Endothelial cell (in vitro differentiated cells): ENCODE measurements around the gene ZNF407. TPM values are rescaled to one million over a fixed set of nuclear protein-coding genes. Genes with fewer than 3 reads are reported as not detected.

Source experiments
- DNase-seq: peaks from one replicate; pipeline ENCODE4 v3.0.0; 2021; ENCODE audit warnings: low spot score
- H3K27ac Mint-ChIP-seq: one replicate; pipeline ENCODE4 v1.8.0; 2021; ENCODE audit warnings: mixed read lengths, inconsistent platforms; ENCODE audit not compliant: unreplicated experiment
- H3K27me3 Mint-ChIP-seq: one replicate; pipeline ENCODE4 v1.8.0; 2021; ENCODE audit warnings: mild to moderate bottlenecking, moderate library complexity, mixed read lengths, inconsistent platforms; ENCODE audit not compliant: unreplicated experiment
- H3K36me3 Mint-ChIP-seq: one replicate; pipeline ENCODE4 v1.8.0; 2021; ENCODE audit warnings: mild to moderate bottlenecking, low read depth, mixed read lengths, inconsistent platforms; ENCODE audit not compliant: unreplicated experiment
- H3K4me1 Mint-ChIP-seq: one replicate; pipeline ENCODE4 v1.8.0; 2021; ENCODE audit warnings: mild to moderate bottlenecking, mixed read lengths, inconsistent platforms; ENCODE audit not compliant: unreplicated experiment
- H3K4me3 Mint-ChIP-seq: one replicate; pipeline ENCODE4 v1.8.0; 2021; ENCODE audit warnings: mild to moderate bottlenecking, mixed read lengths, inconsistent platforms; ENCODE audit not compliant: unreplicated experiment
- H3K9me3 Mint-ChIP-seq: one replicate; pipeline ENCODE4 v1.8.0; 2021; ENCODE audit warnings: mixed read lengths, inconsistent platforms; ENCODE audit not compliant: unreplicated experiment
- total RNA-seq: library from RNA; stranded (reverse); fragmentation: NEBNext Ultra II Directional; extraction: Animal tissue kit (Norgen Biotek cat#: 25700); gene quantifications from one replicate; pipeline ENCODE4 v1.2.1, GENCODE V29; 2021; ENCODE audit not compliant: unreplicated experiment
- TF ChIP-seq, protein P1 (sequence below): fragments of 200-600 bp; sonication (generic); IDR thresholded peaks from one replicate; pipeline ENCODE4 v1.5.0; 2021; ENCODE audit warnings: antibody characterized with exemption; ENCODE audit not compliant: unreplicated experiment

ZNF407 gene
- total RNA-seq, 1 donor from 2014 or later, result 16.8 TPM

DNA sequence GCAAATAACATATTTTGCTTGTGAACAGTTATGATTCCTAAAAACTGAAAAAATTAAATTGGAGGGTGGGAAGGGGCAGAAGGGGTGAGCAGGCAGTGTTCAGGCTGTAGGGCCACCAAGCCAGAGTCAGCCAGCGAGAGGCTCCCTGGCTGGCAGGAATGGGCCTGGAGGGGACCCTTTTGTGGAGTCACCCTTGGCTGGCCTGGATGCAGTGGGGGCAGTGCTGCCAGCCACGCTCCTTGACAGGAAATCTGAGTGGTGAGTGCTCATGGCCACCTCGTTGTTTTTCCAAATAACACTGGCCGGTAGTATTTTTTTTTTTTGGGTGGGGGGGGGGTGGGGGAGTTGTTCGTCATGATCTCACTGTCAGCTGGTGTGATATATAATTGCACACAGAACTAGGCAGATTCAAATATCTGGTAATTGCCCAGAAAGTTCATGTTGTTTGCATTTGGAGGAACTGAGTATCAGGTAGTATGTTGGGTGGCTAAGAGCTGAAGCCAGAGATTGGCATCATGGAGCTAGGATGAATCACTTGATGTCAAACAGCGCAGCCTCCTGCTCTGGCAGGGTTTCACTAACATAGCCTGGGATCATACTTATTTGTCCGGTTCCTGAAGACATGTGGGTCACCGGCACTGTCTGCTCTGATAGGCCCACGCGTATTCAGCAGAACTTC, 451.2 kb downstream of the ZNF407 start:
- no peak for DNase-seq
- no peaks in the 10 kb centered on the region for H3K9me3 Mint-ChIP-seq
- H3K27me3 Mint-ChIP-seq, result no peaks in the 10 kb centered on the region
- TF ChIP-seq, protein P1, sequence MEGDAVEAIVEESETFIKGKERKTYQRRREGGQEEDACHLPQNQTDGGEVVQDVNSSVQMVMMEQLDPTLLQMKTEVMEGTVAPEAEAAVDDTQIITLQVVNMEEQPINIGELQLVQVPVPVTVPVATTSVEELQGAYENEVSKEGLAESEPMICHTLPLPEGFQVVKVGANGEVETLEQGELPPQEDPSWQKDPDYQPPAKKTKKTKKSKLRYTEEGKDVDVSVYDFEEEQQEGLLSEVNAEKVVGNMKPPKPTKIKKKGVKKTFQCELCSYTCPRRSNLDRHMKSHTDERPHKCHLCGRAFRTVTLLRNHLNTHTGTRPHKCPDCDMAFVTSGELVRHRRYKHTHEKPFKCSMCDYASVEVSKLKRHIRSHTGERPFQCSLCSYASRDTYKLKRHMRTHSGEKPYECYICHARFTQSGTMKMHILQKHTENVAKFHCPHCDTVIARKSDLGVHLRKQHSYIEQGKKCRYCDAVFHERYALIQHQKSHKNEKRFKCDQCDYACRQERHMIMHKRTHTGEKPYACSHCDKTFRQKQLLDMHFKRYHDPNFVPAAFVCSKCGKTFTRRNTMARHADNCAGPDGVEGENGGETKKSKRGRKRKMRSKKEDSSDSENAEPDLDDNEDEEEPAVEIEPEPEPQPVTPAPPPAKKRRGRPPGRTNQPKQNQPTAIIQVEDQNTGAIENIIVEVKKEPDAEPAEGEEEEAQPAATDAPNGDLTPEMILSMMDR, result no peak
- no peak overlapping the region for H3K4me3 Mint-ChIP-seq
- H3K36me3 Mint-ChIP-seq, result no peaks in the 10 kb centered on the region
- peaks cover 2% of the 10 kb centered on the region for H3K4me1 Mint-ChIP-seq
- no peak overlapping the region for H3K27ac Mint-ChIP-seq

DNA sequence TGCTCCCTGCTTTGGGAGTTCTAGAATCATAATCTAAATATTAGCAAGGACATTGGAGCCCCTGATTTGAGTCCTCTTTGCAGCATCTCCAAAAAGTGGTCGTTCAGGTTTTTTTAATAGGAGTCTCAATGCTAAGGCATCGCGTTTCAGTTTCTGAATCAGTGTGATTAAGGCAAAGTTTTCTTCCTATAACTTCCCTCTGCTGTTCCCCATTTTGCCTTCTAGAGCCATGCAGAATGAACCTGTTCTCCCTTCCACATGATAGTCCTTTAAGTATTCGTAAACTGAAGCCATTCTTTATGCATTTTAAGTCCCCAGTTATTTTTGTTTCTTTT, 451.8 kb downstream of the ZNF407 start:
- DNase-seq, result no peak
- TF ChIP-seq, protein P1, result no peak
- Mint-ChIP-seq H3K36me3 (no peaks in the 10 kb centered on the region), H3K9me3 (no peaks in the 10 kb centered on the region), H3K4me3 (no peak overlapping the region), H3K27ac (no peak overlapping the region), H3K4me1 (peaks cover 2% of the 10 kb centered on the region), H3K27me3 (no peaks in the 10 kb centered on the region)

DNA sequence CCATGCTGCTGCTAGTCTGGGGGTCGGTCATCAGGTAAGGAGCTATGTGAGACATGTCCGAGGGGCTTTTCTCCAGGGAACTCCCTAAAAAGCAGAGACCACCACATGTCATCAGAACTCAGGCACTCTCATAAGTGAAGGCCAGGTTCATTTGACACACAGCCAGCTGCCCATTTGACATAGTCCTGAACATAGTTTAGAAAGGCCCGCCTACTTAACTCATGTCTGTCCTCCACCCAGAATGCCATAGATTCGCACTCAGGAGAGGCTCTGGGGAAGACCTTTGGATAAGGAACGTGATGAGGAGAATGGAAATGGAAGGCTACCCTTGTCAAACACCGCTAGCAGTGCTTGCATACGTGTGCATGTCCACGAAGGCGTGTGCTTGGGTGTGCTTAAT, 454.1 kb downstream of the ZNF407 start:
- no peaks in the 10 kb centered on the region for H3K36me3 Mint-ChIP-seq
- H3K27me3 Mint-ChIP-seq, result no peaks in the 10 kb centered on the region
- peaks cover 11% of the 10 kb centered on the region for H3K4me1 Mint-ChIP-seq
- H3K9me3 Mint-ChIP-seq, result no peaks in the 10 kb centered on the region
- no peak overlapping the region for H3K4me3 Mint-ChIP-seq
- TF ChIP-seq, protein P1, result no peak
- H3K27ac Mint-ChIP-seq, result no peak overlapping the region
- DNase-seq, result no peak

DNA sequence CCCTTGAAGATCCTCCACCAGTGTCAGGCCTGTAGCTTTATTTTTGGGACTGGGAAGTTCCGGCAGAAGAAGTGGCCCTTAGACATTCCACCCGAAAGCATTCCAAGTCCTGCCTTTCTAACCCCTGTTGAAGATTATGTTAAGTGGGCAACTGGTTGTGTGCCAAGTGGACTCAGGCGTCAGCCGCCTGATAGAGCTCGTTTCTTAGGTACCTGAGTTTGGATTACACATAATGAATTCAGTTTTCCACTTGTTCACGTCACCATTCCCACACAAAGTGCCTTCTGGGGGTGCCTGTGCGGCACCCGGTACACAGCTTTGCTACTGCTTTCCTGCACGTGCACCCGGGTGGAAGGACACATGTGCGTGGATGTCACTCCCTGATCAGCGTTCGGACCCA, 454.8 kb downstream of the ZNF407 start:
- no peak overlapping the region for H3K4me3 Mint-ChIP-seq
- no peaks in the 10 kb centered on the region for H3K36me3 Mint-ChIP-seq
- TF ChIP-seq, protein P1, result no peak
- DNase-seq, result no peak
- peaks cover 9% of the 10 kb centered on the region for H3K4me1 Mint-ChIP-seq
- H3K9me3 Mint-ChIP-seq, result no peaks in the 10 kb centered on the region
- no peaks in the 10 kb centered on the region for H3K27me3 Mint-ChIP-seq
- no peak overlapping the region for H3K27ac Mint-ChIP-seq

DNA sequence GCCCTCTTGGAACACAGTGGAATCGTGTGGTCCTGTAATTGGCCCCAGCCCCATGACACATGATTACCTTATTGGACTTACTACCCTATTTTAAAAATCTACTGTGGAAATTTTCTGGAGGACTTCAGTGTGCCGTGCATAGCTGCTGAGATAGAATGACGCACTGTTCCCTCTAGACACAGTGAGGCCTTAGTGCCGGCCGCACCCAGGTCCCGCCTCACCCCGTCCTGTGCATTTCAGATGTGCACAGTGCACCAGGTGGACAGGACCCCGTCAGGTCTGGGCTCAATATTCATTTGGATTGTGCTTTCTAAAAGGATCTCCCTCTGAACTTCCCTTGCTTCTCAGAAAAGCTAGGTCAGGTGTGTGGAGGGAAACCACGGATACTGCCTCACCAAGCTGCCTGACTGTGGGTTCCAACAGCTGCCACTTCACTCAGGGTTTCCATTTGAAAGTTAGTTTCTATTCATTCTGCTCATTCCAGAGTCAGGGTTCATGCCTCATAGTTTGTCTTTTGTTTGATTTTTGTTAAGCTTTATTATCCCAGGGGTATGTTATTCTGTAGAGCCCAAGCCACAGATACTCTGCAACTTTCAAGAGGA, 455.5 kb downstream of the ZNF407 start:
- no peak overlapping the region for H3K27ac Mint-ChIP-seq
- no peaks in the 10 kb centered on the region for H3K36me3 Mint-ChIP-seq
- no peak for DNase-seq
- H3K9me3 Mint-ChIP-seq, result no peaks in the 10 kb centered on the region
- no peaks in the 10 kb centered on the region for H3K27me3 Mint-ChIP-seq
- TF ChIP-seq, protein P1, result no peak
- no peak overlapping the region for H3K4me3 Mint-ChIP-seq
- H3K4me1 Mint-ChIP-seq, result peaks cover 14% of the 10 kb centered on the region
